ENCODE results near the gene MYLK4. TPM values are rescaled to one million over a fixed set of nuclear protein-coding genes. Genes with fewer than 3 reads are reported as not detected.

Gene MYLK4
- total RNA-seq, 4 donors from 2014 or later: 1.2 to 6.4 (median 1.3) TPM

GRCh38 chr6:2783188-2783963 lies 32.7 kb upstream of the MYLK4 start:
- intact Hi-C loops (cut with DNase I; ENCODE audit: low total_unique reads): no loop called here
- no peak overlapping the region for H3K4me3 ChIP-seq
- H3K4me1 ChIP-seq: no peaks in the 10 kb centered on the region
- H3K27ac ChIP-seq: no peak overlapping the region
- TF ChIP-seq CTCF (IDR thresholded peaks at IDR 0.05): no peak
- TF ChIP-seq POLR2A (IDR thresholded peaks at IDR 0.05): no peak
- H3K9me3 ChIP-seq: no peaks in the 10 kb centered on the region
- no peak for DNase-seq
- no peaks in the 10 kb centered on the region for H3K36me3 ChIP-seq
- H3K27me3 ChIP-seq: no peaks in the 10 kb centered on the region

DNA sequence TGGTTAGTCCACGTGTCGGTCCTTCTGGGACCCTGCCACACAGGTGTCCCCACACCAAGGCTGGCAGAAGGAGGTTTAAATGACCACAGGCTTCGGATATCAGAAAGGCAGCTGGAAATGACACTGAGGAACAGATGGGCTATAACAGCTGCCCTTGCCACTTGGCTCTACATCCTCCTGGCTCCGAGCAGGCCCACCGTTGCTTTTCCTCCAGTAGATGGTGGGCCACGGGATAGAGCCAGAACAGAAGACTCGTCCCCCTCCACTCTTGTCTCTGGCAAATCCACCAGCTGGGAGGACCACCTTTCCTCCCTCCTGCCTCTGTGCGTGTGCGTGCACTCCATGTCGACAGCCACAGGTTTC lies 32.1 kb upstream of the MYLK4 start:
- no peaks in the 10 kb centered on the region for H3K9me3 ChIP-seq
- H3K4me1 ChIP-seq: no peaks in the 10 kb centered on the region
- intact Hi-C loops (cut with DNase I; ENCODE audit: low total_unique reads): no loop called here
- no peak for DNase-seq
- H3K27me3 ChIP-seq: no peaks in the 10 kb centered on the region
- no peak overlapping the region for H3K4me3 ChIP-seq
- no peak overlapping the region for H3K27ac ChIP-seq
- no peaks in the 10 kb centered on the region for H3K36me3 ChIP-seq
- TF ChIP-seq CTCF (IDR thresholded peaks at IDR 0.05) (no peak), POLR2A (IDR thresholded peaks at IDR 0.05) (no peak)

GRCh38 chr6:2782356-2782708 lies 31.6 kb upstream of the MYLK4 start:
- TF ChIP-seq CTCF (IDR thresholded peaks at IDR 0.05) (no peak), POLR2A (IDR thresholded peaks at IDR 0.05) (no peak)
- intact Hi-C loops (cut with DNase I; ENCODE audit: low total_unique reads): no loop called here
- H3K36me3 ChIP-seq: no peaks in the 10 kb centered on the region
- no peaks in the 10 kb centered on the region for H3K9me3 ChIP-seq
- no peak overlapping the region for H3K4me3 ChIP-seq
- no peak for DNase-seq
- no peaks in the 10 kb centered on the region for H3K4me1 ChIP-seq
- H3K27me3 ChIP-seq: no peaks in the 10 kb centered on the region
- no peak overlapping the region for H3K27ac ChIP-seq

- no peaks in the 10 kb centered on the region for H3K27me3 ChIP-seq
- H3K9me3 ChIP-seq: no peaks in the 10 kb centered on the region
- H3K27ac ChIP-seq: no peak overlapping the region
- DNase-seq: no peak
- H3K4me1 ChIP-seq: no peaks in the 10 kb centered on the region
- intact Hi-C loops (cut with DNase I; ENCODE audit: low total_unique reads): no loop called here
- no peaks in the 10 kb centered on the region for H3K36me3 ChIP-seq
- TF ChIP-seq POLR2A (IDR thresholded peaks at IDR 0.05): no peak
- TF ChIP-seq CTCF (IDR thresholded peaks at IDR 0.05): no peak
- no peak overlapping the region for H3K4me3 ChIP-seq
Measured at GRCh38 chr6:2781685-2782355, 31.1 kb upstream of the MYLK4 start.

- intact Hi-C loops (cut with DNase I; ENCODE audit: low total_unique reads): no loop called here
- Histone ChIP-seq H3K4me1 (no peaks in the 10 kb centered on the region), H3K4me3 (no peak overlapping the region), H3K27me3 (no peaks in the 10 kb centered on the region), H3K9me3 (no peaks in the 10 kb centered on the region), H3K27ac (no peak overlapping the region), H3K36me3 (no peaks in the 10 kb centered on the region)
- TF ChIP-seq CTCF (IDR thresholded peaks at IDR 0.05) (no peak), POLR2A (IDR thresholded peaks at IDR 0.05) (no peak)
- no peak for DNase-seq
Measured at GRCh38 chr6:2780102-2780737, 29.5 kb upstream of the MYLK4 start.
